NOMO-1 treated with dmso at 0.1 percent for 144 hours (cell line): ENCODE data around the gene SHC1.

Experiments used
- DNase-seq: peaks from one replicate; lab custom pipeline; 2025; ENCODE audit not compliant: unreplicated experiment; lab: John Stamatoyannopoulos, UW

SHC1 gene

DNA sequence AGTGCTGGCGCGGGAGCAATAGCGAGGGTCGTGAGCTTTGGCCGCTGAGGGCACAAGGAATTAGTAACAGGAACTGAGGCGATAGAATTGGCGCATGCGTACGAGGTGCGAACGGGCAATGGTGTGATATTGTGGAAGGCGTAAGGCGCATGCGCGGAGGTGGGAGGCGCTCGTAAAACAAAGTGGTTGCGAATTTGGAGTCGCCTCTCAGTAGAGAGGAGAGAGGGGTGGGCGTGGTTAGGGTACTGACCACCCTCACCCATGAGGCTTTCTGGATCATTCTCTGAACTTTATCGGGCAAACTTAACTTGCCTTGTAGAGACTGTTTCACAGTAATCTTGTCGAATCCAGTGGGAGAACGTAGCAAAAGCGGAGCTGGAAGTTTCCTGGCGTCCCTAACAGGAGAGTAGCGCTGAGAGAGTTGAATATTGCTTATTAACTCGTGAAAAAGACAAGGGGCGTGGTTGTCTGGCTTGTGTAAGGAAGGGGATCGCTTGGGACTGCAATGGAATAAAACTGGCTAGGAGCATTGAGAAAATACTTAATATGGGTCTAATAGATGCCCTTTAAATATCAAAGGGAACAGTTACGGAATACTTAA lies 4.4 kb upstream of the SHC1 start:
- DNase-seq, result peak; percentile 95

DNA sequence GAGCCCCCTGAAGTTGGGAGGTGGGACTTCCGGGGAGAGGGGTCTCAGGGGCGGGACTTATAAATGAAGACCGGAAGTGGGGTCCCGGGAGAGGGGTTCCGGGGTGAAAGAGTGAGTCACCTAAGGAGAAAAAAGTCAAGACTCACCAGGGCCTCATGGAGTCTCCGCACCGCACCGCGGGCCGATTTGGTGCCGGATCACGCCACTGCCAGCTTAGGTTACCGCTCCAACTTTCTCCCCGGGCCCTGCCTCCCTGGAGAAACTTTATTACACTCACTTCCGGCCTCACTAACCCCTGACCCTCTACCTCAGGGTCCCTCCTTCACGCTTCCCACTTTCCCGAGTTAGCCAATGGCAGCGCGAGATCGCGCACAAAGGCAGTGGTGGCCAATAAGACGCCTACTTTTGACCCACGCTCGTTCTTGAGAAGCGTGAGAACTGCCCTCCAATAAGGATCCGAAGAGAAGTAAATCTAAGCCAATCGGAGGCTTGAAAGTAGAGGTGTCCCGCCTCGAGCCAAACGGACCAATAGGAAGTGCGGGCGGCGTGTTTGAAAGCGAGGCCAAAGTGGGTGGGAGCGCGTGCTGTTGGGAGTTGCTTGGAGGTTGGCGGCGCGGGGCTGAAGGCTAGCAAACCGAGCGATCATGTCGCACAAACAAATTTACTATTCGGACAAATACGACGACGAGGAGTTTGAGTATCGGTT lies 3.7 kb upstream of the SHC1 start, which contains the start of gene CKS1B:
Gene CKS1B, plus strand, starts transcription at position 580 of the 706 bp plus-strand sequence. Its CDS starts 65 bp downstream, at position 645.
- peak; percentile 99 for DNase-seq

DNA sequence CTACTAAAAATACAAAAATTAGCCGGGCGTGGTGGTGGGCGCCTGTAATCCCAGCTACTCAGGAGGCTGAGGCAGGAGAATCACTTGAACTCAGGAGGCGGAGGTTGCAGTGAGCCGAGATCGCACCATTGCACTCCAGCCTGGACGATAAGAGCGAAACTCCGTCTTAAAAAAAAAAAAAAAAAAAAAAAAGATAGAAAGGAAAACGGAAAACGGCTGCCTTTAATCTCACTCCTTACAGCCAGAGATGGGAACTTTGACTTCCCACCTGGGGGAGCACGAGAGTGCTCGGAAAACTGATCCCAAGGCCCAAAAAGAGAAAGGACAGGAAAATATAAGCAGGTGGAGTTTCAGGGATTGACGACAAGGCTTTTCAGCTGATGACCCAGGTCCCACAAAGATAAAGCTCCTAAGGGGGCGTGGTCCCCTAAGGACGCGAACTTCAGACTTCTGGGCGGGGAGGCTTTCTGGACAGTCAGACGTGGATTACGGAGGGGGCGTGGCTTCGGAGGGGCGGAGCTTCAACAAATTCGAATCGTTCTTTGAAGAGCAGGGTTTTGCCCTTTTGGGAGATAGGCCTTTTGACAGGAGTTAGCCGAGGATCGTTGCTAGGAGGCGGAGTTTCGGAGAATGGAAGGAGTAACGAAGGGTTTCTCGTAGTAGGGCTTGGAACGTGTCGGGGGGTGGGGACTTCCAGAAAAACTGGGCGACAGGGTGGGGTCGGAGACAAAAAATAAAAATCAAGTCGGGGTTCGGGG lies 3.0 kb upstream of the SHC1 start:
- DNase-seq, result peak; percentile 98

DNA sequence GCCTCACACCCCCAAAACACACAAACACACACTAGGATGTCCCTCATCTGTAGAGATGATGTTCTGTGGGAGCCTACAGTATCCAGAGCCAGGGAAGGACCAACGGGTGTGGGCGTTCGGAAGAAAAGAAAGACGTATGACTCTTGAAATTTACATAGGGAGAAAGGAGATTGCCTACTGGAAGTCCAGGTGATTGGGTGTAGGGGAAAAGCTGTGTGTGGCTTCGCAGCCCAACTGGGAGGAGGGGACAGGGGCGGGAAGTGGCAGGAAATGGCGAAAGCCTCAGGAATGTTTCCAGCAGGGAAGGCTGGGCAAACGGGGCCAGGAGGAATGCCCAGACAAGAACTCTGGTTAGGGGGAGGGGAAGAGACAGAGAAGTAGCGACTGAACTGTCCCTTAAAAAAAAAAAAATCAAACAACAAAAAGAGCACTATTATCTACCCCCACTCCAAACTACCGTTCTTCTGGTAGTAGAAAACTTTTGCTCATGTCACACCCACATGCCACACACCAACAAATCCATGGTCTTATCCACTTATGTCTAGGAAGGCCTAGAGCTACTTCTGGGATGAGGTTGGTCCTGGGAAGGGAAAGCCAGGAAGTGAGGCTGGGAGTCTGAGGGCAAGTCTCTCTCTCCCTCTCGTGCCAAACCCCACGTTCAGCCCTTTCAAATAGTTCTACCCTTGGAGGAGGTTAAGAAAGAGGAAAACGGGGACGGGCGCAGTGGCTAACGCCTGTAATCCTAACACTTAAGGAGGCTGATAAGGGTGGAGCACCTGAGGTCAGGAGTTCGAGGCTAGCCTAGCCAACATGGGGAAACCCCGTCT lies 2.2 kb upstream of the SHC1 start:
- no peak for DNase-seq

DNA sequence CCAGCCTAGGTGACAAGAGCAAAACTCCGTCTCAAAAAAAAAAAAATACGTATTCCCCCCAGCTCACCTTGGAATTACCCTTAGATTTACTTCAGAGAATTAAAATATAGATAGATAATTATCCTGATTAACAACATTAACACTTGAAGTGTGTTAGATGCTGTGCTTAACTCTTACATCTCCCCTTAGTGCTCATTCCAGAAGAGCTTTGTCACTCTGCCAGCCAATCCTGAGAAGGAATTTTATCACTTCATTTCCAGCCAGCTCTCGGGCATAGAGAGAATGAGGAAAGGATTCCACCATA lies 1.6 kb upstream of the SHC1 start:
- DNase-seq, result no peak

DNA sequence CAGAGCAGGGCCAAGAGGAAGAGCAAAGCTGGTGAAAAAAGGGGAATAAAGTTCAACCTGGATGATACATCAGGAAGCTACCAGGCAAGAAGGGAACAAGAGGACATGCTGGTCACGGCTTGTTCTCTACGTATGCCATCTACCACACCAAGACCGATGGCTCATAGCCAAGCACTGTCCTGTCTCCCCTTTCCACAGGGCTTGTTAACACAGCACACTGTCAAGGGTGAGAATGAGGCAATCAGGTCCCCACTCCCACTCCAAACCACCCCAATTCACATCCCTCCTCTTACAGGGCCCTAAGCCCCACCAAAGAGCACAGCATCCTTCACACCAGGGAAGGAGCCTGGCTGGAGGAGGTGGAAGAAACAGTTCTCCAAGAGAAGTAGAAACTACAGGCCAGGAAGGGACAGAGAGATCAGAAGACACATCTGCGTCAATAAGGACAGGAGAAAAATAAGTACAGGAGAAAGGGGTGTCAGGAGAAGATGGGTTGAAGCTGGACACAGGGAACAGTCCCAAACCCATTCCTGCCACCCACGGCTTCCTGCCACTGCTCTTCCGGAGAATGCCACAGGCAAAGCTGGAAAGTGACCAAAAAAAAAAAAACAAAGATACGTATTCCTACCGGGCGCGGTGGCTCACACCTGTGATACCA lies 923 bp upstream of the SHC1 start:
- DNase-seq, result no peak

DNA sequence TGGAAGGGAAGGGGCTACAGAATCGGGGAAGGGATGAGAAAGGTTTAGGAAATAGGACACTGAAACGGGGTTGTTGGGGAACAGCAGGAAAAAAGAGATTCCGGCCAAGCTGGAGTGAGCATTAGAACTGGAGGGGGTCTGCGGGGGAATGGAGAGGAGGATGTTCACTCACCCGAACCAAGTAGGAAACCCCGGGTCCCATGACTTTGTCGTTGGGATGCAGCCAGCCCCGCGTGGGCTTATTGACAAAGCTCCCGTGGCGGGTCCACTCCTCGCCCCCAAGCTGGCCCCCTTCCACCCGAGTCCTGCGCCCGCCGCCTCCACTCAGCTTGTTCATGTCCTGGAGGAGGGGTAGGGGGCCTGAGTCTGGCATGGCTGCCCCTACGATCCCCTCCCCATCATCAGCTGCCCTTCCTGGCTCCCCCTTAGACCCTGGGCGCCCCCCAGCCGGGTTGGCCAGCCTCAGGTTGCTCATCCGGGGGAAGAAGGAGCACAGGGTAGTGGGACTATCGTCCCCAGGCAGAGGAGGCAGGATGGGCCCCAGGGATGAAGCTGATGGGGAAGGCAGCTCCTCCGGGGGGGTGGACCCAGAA lies 591 bp downstream of the SHC1 start:
- no peak for DNase-seq

DNA sequence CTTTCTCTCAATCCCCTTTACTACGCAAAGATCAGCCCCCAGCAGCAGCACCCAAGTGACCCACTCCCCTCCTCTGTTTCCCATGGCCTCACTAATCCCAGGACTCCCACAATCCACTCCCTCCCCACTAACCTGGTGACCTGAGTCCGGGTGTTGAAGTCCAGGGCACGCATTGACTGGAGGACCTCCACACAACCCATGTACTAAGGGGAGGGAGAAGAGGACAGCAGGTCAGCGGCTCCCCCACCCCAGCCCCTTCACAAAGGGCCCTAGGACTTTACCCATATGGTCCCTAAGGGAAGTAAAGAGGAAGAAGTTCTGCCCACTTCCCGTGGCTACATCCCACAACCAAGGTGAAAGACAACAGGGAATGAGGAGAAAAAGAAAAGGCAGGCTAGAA lies 1.3 kb downstream of the SHC1 start:
- DNase-seq, result no peak

DNA sequence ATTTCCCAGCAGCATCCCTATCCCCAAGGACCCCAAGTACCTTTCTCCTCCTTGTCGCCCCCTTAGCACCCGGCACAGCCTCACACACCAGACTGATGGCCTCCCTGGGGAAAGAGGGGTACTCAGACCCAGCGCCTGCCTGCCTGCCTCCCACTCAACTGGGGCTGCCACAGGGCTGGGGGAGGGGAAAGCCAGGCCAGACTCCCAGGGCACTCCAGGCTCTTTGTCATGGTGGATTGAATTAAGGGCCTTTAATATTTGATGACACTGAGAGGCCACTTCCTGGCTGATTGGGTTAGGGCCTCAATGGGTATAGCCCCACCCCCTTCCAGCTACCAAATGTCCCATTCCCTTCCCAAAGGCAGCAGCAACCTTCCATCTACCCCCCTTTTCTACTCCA lies 1.8 kb downstream of the SHC1 start:
- no peak for DNase-seq

DNA sequence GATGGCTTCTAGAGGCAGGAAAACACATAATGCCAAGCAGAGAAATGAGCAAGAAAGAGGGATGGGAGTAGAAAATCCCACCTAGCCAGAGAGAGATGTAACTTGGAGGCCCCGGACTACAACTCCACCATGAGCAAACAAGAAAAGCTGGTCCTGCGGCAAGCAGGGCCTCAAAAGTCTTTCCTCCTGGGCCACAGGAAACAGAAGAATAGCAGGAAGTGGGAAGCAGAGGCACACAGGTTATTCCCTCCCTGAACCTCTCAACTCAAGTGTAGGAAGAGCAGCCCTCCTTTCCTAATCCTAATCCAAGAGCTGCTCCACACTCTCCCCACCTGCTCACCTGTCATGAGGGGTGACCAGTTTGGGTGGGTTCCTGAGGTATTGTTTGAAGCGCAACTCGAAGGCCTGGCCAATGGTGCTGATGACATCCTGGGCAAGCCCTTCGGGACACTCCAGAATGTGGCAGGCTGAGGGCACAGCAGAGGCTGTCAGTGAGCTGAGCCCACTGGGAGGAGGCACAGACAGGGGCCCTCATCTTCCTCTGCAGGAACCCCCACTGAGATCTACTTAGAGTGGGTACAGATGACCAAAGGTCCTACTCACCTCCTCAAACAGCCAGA lies 3.1 kb downstream of the SHC1 start:
- DNase-seq, result no peak

DNA sequence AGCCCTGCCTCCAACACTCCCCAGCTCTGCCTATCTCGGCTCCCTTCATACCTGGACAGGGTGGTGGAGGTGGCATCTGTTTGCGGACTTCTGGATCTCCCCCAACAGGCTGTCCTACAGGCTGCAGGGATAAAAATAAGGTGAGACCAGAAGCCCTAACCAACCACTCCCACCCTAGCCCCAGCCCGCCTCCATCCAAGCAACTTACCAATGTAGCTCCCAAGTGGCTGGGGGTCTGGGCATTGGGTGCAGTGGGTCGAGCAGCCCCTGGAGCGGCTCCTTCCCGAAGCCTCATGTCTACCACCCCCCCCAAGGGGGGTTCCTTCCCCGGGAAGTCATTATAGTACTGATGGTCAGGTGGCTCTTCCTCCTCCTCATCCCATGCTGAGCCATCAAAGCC lies 4.4 kb downstream of the SHC1 start:
- DNase-seq, result no peak

DNA sequence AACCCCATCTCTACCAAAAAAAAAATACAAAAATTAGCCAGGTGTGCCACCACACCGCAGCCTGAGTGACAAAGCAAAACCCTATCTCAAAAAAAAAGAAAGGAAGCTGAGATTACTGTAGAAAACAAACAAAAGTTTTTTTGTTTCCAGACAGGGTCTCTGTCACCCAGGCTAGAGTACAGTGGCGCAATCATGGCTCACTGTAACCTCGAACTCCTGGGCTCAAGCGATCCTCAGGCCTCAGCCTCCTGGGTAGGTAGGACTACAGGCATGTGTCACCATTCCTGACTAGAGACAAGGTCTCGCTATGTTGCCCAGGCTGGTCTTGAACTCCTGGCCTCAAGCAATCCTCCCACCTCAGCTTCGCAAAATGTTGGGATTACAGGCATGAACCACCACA lies 6.2 kb downstream of the SHC1 start:
- no peak for DNase-seq

DNA sequence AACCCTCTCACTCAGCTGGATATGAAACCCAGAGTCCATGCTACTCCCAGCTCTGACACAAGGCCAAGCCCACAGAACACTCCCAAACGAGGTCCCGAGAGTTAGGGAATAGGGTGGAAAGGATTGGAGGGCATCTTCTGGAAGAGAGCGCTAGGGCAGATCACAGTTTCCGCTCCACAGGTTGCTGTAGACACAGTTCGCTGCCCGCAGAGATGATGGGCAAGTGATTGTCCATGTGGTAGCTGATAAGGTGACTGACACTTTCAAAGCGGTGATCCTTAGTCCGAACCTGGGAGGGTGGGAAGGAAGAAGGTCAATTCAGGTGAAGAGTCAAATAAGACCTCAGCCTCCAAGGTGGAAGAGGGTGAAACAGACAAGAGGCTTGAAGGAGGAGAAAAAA lies 6.9 kb downstream of the SHC1 start:
- no peak for DNase-seq

DNA sequence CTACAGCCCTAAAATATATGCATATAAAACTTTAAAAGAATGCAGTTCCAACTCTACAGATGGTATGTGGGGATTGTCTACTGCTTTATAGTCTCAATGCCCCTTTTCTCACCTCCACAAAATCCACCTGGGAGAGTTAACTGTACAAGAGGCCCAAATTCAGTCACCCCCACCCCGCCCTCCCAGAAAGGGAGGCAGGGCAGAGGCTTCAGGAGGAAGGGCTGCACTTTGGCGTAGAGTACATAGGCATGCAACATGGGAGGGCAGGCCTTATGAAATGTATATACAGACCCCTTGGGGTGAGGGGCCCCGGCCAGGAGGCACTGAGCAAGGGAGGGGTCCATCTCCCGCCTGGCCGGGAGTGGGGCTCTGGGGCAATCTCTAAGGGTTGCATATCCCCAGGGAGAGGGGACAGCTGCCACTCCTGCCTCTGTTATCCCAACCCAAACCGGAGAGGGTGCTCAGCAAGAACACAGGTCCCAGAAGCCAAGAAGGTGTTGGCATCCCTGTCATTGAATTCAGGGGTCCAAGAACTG lies 7.7 kb downstream of the SHC1 start:
- no peak for DNase-seq

DNA sequence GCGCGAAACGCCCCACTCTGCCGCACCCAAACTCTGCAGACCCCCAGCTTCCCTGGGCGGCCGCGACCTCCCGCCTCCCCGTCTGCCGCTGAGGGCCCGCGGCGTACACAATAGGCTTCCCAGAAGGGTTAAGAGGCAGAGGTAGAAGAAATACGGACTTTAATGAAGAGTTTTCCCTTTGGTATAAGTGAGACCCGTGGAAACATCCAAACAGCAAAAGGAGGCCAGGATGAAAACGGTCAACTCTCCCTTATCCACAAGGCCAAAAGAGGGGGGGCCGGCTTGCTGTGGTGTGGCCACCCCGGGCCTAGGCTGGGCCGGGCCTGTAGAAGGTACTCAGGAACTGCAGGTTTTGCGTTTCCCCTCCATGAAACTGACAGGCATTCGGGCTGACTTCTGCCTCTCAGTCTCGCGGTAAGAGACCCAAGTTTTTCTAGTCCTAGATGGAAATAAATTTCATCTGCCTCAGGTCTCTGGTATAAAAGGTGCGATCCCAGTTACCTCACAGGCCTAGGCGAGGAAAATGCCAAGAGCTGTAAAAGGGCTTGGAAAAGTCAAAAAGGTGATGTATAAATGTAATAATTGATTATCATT lies 8.3 kb downstream of the SHC1 start:
- DNase-seq, result no peak

DNA sequence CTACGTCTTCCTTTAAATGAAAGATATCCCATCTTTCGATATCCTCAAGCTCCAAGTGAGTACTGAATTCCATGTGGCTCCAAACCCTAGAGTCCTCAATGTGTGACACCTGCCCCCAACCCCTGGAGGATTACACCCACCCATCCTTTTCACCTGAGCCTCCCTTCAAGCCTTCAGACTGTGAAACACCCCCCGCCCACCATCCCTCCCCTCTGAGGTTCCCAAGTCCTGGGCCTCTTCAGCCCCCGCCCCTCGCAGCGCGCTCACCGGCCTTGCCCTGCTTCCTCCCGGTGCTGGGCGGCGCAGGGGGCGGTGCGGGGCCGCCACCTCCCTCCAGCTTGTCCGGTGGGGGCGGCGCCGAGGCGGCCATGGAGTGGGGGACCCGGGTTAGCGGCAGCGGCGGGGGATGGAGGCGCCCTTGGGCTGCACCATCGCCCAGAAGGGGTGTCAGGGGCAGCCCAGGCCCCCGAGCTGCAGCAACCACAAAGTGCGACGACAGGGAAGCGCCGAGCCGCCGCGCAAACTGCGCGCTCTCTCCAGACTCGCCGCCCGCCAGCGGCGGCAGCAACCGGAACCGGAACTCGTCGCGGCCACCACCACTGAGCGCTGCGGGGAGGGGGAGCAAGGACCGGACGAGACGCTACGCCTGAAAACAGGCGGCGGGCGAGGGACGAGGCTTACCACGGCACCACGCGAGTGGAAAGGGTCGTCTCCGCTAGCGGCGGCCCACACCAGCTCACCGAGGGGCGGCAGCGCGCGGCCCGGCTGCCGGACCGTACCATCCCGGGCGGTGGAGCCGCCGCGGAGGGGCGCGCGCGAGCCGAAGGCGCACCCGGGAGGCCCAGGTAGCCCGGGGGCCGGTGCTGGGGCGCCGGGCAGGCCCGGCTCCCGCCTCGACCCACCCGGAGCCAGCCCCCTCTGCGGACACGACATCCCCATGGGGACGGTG lies 9.1 kb downstream of the SHC1 start, which contains the start of gene PYGO2:
Gene PYGO2, minus strand, starts transcription at position 576 of the 949 bp plus-strand sequence. Its CDS starts 206 bp downstream, at position 370.
- DNase-seq, result peak; percentile 73

DNA sequence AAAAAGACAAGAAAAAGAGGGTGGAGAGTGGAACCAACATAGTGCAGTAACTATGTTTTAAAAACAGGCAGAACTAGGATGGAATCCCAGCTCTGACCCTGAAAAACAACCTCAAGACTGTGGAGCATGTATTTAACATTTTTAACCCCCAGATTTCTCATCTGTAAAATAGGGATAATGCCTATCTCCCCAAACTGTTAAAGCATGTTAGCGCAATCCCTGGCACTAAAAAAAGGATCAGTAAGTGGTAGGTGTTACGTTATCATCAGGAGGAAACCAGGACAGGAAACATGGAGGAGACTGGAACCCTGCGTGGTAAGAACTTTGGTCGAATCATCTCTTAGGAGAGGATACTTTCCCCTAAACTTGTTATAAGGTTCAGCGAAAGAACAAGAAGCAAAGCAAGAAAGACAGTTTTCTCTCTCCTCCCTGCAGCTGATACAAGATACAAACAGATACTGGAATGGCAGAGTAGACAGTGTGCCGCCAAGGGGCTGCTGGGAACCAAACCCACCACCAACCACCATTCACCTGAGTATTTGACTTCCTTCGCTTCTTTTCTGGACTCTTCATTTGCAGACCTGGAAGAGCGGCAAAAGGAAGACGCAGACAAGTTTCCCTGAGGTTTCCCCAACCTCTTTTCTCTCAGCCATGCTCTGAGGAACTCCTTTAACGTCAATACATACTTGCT lies 10.0 kb downstream of the SHC1 start:
- no peak for DNase-seq

DNA sequence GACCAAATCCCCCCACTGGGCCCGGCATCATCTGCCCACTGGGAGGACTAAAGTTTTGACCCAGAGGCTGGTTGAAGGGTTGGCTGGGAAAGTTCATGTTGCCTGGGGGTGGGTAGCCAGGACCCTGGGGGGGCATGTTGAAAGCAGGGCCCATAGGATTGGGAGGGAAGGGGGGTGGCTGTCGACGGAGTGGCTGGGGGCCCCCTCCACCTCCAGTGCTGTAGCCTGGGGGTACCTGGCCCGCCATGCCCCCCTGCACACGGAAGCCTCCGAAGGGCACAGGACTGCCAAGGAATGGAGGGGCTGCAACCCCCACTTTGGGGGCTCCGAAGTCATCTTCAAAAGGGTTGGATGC lies 11.1 kb downstream of the SHC1 start:
- no peak for DNase-seq
